Stimulated activated CD4-positive, alpha-beta T cell treated with anti-CD3 and anti-CD28 coated beads, TNF-alpha, amount 100 ng/mL, for 24 hours (primary cell): ENCODE data around the gene CBS.
"Not testable (repeated sequence)": the region's sequence is repeated elsewhere in the genome, so short reads cannot be mapped to it uniquely, and the experiment has no call there.

ENCODE experiments used
- DNase-seq, 3 experiments: peaks; one replicate each; pipeline ENCODE4 v3.0.0-alpha.2; 2020; ENCODE audit warnings: low read depth in 3 of 3

The CBS gene

DNA sequence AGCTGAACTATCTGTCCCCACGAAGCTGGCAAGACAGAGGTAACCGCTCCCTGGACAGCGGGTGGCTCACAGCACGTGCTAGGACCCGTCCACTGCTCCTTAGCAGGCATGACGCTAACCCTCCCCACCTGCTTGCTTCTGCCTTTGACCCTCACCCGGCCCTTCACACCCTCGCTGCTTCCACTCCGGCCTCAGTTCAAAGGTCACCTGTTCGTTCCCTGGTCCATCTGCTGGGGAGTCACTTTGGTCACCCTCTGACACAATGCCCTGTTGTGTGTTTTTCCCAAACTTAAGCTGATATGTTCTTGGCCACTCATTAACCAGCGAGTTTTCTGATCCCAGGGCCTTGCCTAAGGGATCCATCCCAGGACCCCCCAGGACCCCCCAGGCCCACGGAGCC lies 7.6 kb downstream of the CBS start:
- not testable (repeated sequence) for DNase-seq

DNA sequence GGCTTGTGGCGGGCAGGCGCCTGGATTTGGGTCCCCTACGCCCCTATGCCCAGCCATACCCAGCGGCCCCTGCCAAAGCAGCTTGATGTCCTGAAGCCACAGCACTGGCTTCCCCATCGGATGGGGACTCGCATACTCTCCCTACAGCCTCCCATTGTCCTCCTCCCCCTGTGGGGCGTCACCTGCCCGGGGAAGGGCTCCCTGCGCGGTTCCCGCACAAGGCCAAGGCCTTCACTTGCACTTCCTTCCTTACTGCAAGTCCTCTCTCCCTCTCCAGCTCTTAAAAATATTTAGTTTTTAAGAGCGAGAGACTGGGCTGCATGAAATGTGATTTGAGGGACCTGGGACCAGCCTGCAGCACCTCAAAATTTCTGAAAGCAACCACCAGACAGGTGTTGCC lies 8.9 kb downstream of the CBS start:
- DNase-seq, result not testable (repeated sequence)

GRCh38 chr21:43065991-43066390 lies 9.6 kb downstream of the CBS start:
- DNase-seq, result not testable (repeated sequence)

DNA sequence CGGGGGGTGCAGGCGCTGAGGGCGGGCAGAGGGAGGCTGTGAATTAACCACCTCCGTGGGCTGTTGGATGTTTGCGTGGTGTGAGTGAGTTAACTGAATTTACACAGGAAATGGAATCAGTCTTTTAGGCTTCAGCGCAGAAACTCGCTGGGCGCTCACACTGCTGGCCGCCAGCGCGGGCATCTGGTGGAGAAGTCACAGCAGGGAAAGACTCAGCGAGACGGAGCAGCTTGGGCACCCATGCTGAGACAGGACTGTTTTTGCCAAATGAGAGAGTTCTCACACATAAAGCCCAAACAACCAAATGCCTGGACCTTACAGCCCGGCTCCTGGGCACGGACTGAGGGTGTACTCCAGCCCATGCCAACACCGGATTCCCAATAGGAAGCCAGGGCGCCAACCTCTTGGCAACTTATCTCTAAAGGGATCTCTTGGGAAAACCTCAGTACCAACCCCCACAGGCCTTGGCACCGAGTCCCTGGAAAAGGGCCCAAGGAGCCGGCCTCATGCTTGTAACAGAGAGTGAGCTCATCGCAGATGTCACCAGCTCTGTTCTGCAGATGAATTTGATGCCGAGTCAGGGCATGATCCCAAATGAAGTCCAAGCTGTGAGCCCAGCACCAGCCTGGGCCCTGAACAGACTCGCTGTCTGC lies 11.2 kb downstream of the CBS start:
- DNase-seq, result not testable (repeated sequence)

- not testable (repeated sequence) for DNase-seq
Measured at GRCh38 chr21:43062955-43063664, 12.5 kb downstream of the CBS start.

DNA sequence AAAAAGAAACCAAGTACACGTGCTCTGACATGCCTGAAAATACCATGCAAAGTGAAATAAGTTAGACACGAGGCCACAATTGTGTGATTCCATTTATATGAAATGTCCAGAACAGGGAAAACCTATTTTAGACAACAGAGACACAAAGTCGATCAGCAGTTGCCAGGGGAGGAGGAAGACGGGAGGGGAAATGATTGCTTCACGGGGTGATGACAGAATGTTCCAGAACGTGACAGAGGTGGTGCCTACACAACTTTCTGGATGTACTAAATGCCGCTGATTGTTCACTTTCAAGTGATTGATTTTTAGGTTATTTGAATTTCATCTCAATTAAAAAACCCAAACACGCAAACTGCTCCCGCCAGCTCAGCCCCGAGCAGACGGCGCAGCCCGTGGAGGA lies 22.5 kb downstream of the CBS start:
- DNase-seq, result not testable (repeated sequence)

GRCh38 chr21:43045876-43046821 lies 29.5 kb downstream of the CBS start:
- peak in 1 of 3 experiments; percentile 7 for DNase-seq

DNA sequence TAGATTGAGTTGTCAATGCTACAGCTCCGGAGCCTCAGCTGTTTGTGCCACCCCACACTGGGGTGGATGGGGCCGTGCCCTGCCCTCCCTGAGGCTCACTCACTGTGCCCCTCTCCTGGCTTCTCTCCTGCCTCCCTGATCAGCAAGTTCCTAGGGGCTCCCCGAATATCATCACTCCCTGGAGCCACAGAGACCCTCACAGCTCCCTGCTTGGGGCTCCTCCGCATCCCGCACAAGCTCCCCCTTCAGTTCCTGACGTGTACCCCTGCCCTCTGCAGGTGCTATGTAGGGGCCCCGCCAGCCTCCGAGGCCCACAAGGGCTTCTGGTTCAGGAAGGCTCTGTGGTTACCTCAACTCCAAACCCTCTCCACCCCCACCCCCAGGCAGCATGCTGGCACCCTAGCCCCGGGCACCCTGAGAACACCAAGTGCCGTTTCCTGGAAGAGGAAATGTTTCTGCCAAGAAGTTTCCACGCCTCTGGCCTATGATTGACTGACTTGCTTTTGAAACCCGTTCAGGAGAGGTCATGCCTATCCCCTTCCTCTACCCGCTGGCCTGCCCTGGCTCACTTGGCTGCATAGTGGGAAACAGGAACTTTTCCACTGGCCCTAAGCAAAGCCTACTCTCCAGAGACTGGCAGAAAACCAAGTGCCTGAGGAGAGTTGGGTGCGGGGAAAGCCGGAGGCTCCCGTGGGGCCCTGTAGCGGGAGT lies 30.3 kb downstream of the CBS start:
- not testable (repeated sequence) for DNase-seq

GRCh38 chr21:43044547-43044946 lies 31.1 kb downstream of the CBS start:
- not testable (repeated sequence) for DNase-seq

DNA sequence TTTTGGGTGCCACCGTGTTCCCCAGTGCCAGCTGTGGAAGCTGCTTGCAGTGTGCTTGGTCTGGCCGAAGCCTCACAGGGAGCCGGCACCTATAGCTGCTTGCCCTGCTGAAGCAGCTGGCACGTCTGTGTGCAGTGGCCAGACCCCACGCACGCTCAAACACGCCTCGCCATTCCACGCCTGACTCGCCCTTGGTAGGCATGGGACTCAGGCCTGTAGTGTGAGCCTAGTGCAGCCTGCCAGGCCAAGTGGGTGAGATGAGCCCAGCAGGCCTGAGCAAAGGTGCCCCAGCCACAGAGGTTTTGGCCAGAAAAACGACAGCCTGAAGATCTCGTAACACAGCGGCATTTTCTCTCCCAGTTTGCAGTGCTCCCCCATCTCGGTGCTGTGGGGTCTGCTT lies 32.3 kb downstream of the CBS start:
- not testable (repeated sequence) for DNase-seq

DNA sequence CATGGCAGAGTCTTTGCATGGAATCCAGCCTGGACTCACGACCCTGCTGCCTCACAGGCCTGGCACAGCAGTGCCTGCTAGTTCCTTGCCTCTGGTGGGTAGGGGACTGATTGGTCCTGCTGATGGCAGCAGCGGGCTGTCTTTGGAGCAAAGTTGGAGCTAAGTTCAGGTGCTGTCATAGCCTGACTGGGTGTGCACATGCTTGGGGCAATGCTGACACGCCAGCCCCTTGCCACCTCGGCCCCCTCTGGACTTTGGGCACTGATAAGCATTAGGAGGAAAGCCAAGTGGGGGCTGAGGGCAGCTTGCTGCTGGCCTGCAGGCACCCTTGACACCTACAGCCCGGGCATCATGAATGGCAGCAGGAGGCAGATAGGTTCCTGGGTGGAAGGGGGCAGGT lies 33.5 kb downstream of the CBS start:
- DNase-seq, result not testable (repeated sequence)

DNA sequence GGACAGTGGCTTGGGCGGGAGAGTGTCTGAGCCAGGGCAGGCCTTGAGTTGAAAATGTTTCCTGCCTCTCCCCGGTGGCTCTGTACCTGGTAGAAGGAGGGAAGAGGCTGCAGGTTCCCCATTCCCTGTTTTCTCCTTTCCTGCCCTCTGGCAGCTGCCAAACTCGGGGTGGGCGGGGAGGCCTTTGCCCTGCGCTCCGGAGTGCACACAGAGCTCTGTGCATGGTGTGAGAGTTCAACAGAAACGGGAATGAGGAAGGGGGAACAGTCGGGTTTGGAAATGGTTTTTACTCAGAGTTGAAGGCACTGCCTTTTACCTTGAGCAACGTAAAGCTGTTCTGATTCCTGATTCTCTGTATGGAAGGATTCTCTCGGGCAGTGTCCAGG lies 37.0 kb downstream of the CBS start:
- DNase-seq, result not testable (repeated sequence)

DNA sequence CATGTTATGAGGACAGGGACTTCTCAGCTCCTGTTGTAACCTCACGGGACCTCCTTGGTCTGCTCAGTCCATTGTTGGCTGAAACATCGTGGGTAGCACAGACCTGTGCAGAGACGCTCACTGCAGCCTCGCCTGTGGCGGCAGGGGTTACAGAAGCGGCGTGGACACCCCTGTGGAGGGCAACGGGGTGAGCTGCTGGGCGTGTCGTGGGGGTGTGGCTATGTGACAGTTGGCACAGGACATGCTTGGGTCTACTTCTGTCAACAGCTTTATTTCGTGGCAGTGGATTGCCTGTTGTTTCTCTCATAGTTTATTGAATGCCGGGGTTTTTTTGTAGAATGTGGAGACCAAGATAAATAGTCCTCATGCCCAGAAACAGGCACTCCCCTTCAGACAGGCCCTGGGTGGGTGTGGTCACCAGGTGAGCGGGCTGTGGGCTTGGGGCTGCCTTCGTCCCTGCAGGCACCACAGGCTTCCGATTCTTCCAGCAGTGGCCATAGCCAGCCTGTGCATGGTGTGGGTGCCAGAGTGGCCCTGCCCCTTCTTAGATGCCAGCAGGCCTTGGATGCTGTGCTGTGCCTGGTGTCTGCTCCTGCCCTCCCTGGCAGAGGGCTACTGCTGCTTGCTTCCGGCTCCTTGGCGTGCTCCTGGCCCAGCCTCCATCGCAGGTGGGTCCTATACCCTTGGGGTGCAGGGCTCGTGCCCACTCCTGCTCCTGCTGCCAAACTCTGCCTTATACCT lies 37.5 kb downstream of the CBS start:
- not testable (repeated sequence) for DNase-seq

DNA sequence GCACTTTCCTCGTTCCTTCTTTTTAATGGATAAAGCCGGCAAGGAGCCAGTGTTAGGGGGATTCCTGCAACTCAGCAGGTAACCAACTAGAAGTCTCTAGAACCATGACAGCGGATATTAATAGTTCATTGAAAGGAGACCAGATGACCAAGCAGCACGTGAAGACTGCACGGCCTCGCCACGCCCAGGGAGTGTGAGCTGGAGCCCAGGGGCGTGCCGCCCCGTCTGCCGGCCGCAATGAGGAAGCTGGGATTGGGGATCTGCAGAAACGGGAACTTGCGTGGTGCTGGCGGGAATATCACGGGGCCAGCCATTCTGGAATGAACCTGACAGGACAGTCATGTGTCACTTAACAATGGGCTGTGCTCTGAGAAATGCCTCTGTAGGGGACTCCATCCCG lies 38.7 kb downstream of the CBS start:
- DNase-seq, result not testable (repeated sequence)

DNA sequence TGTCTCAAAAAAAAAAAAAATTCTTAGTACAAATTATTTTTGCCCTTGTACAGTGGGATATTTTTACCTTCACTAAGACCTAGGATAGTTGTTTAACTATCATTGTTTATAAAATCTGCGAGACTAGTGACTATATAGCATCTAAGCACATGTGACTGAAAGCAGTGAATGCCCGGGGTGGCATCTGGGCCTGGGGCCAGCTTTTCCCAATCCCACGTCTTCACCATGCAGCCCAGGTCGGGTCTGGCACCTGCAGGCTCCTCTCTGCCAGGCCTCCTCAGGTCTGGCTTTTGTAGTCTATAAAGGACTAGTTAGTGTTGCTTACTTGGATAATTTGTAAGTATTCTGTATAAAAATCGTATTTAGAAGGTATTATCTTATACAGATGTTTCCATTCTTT lies 40.8 kb downstream of the CBS start:
- DNase-seq, result no peak

DNA sequence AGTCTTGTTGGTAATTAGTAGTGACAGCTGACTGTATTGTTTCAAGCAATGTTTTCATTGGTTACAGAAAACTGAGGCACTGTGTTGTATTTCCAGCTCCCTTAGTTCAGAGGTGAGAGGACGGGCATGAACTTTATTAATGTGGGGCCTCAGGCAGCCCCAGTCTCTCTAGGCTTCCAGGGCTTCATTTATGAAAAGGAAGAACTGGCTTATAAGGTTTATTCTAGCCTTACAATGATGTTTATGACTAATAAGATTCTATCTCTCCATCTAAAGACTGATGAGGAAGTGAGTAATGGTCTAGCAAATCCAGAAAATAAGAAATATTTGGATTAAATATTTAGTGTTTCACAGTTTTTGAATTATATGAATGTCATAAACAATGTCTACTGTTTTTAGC lies 41.5 kb downstream of the CBS start:
- DNase-seq, result no peak

- DNase-seq, result no peak
Measured at GRCh38 chr21:43031121-43031619, 44.5 kb downstream of the CBS start.

DNA sequence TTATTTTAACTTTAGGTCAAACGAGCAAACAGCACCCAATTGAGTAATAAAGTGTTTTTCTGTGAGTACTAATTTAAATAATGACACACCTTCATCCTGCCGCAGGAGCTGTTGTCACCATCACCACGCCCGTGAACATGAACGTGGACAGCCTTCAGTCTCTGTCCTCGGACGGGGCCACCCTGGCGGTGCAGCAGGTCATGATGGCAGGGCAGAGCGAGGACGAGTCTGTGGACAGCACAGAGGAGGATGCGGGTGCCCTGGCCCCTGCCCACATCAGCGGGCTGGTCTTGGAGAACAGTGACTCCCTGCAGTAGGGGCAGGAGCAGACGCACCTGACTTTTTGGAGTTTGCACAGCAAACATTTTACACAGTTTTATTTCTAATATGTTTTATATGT lies 45.9 kb downstream of the CBS start:
- DNase-seq, result no peak

DNA sequence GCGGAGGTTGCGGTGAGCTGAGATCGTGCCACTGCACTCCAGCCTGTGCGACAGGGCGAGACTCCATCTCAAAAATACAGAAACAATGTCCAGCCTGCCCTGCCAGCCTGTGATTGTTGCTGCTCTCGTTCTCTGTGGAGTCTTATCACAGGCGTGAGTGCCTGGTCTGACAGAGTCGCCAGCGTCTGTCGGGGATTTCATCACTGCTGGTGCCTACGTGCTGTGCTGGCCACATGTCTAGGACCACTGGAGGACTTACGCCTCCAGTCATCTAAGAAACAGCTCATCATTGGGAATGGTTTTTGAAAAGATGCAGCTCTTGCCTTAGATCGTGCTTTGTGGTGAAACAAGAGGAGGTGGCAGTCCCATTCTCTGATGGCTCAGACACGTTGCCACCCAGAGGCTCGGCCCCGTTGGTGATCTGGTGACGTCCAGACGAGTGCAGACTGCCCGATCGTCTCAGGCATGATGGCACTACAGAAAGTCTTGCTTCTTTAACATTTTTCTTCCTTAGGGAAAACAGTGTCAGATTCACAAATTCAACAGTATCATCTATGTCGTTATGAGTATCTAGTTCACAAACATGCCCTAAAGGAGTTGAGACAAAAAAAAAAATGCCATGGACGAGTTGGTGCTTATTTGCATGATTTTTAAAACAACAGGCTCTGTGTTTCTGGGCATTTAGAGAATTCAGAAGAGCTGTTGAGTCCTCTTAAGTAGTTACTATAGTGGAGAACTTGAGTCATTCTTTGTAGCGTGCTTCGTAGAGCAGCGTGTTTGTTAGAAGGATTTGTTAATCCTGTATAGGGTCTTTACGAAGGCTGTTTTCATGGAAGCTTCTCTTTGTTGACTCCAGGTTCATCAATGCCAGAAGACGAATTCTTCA lies 47.5 kb downstream of the CBS start:
- no peak for DNase-seq
